HG03439 (cell line): ENCODE results near the gene SEMG1.

Experiments used
- ATAC-seq: cut with Tn5 transposase; IDR thresholded peaks from one replicate; pipeline ENCODE4 v1.9.1; 2021; ENCODE audit warnings: mild to moderate bottlenecking, moderate library complexity; ENCODE audit not compliant: unreplicated experiment

Gene SEMG1

GRCh38 chr20:45218636-45219035, 11.8 kb downstream of the SEMG1 start:
- no peak for ATAC-seq

GRCh38 chr20:45221076-45221475, 14.2 kb downstream of the SEMG1 start, which contains the start of gene SEMG2:
Gene SEMG2 (plus strand): TSS chr20:45221373. CDS start chr20:45221390, 17 bp downstream.
- no peak for ATAC-seq

GRCh38 chr20:45223136-45223535, 16.3 kb downstream of the SEMG1 start:
- ATAC-seq: no peak

GRCh38 chr20:45226287-45226686, 19.5 kb downstream of the SEMG1 start:
- no peak for ATAC-seq

GRCh38 chr20:45229264-45230056, 22.6 kb downstream of the SEMG1 start:
- no peak for ATAC-seq

GRCh38 chr20:45230631-45231030, 23.8 kb downstream of the SEMG1 start:
- no peak for ATAC-seq

GRCh38 chr20:45235995-45236394, 29.2 kb downstream of the SEMG1 start:
- ATAC-seq: no peak

- no peak for ATAC-seq
Observed at GRCh38 chr20:45238139-45238538, 31.3 kb downstream of the SEMG1 start.

GRCh38 chr20:45246109-45246508, 39.3 kb downstream of the SEMG1 start:
- ATAC-seq: no peak

GRCh38 chr20:45247865-45248264, 41.0 kb downstream of the SEMG1 start:
- no peak for ATAC-seq

GRCh38 chr20:45248609-45249008, 41.8 kb downstream of the SEMG1 start:
- no peak for ATAC-seq

- ATAC-seq: no peak
Observed at GRCh38 chr20:45251884-45252560, 45.2 kb downstream of the SEMG1 start.

GRCh38 chr20:45253261-45253660, 46.4 kb downstream of the SEMG1 start:
- ATAC-seq: no peak

GRCh38 chr20:45254383-45255262, 47.8 kb downstream of the SEMG1 start, which contains the start of gene SLPI:
Gene SLPI (minus strand): TSS chr20:45254564. CDS start chr20:45254543, 21 bp downstream.
- no peak for ATAC-seq

GRCh38 chr20:45257161-45257560, 50.3 kb downstream of the SEMG1 start:
- no peak for ATAC-seq

GRCh38 chr20:45257711-45258110, 50.9 kb downstream of the SEMG1 start:
- no peak for ATAC-seq

GRCh38 chr20:45258259-45258658, 51.4 kb downstream of the SEMG1 start:
- ATAC-seq: no peak

- no peak for ATAC-seq
Observed at GRCh38 chr20:45258664-45259063, 51.8 kb downstream of the SEMG1 start.
